Panc1 (cell line): Measurements from ENCODE around the gene TESK2. TPM values are rescaled to one million over a fixed set of nuclear protein-coding genes. Genes with fewer than 3 reads are reported as not detected.
A peak's percentile ranks its signal among the peaks of the same experiment; 100 is the strongest.
"Not testable (repeated sequence)": the region's sequence is repeated elsewhere in the genome, so short reads cannot be mapped to it uniquely, and the experiment has no call there.

ENCODE experiments used
- ATAC-seq: fragments of 200-7000 bp; cut with Tn5 transposase; 2 replicates; pipeline ENCODE4 v1.9.1; 2020; ENCODE audit warnings: mild to moderate bottlenecking, moderate library complexity
- BruUV-seq: library from RNA; stranded (reverse); fragments of 400-500 nt; replicated peaks from 2 replicates; lab custom pipeline; 2021; lab: Mats Ljungman, UMichigan
- CTCF ChIA-PET: fragments of 300-600 bp; sonication (Branson Sonifier 250); formaldehyde crosslinking; loops from one replicate; lab custom pipeline; 2022; ENCODE audit warnings: antibody characterized with exemption; lab: Charles Lee
- POLR2A ChIA-PET: fragments of 300-600 bp; sonication (Branson Sonifier 250); formaldehyde crosslinking; loops from one replicate; lab custom pipeline; 2022; ENCODE audit warnings: antibody characterized with exemption; lab: Charles Lee
- DNase-seq: peaks from one replicate; pipeline ENCODE4 v3.0.0-alpha.2; 2010; ENCODE audit warnings: low read depth, low spot score
- H3K27ac ChIP-seq: 2 replicates; pipeline ENCODE4 v1.5.1; 2011; ENCODE audit warnings: mild to moderate bottlenecking, low read length, inconsistent platforms
- H3K27me3 ChIP-seq: fragments of 200-500 bp; sonication (Bioruptor generic); 2 replicates; pipeline ENCODE4 v1.6.0; 2014; ENCODE audit warnings: low read length, inconsistent platforms; ENCODE audit not compliant: control insufficient read depth, insufficient read depth
- H3K36me3 ChIP-seq: fragments of 200-500 bp; sonication (Bioruptor generic); 2 replicates; pipeline ENCODE4 v1.5.1; 2014; ENCODE audit warnings: inconsistent platforms, mild to moderate bottlenecking, low read length, moderate library complexity; ENCODE audit not compliant: control insufficient read depth, insufficient read depth
- H3K4me1 ChIP-seq: 2 replicates; pipeline ENCODE4 v1.5.1; 2011; ENCODE audit warnings: inconsistent platforms, mild to moderate bottlenecking, low read length, moderate library complexity; ENCODE audit not compliant: control insufficient read depth, insufficient read depth
- H3K4me3 ChIP-seq, 2 experiments: 2 replicates each; pipeline ENCODE4 v1.5.1; 2011 to 2012; ENCODE audit warnings: low read depth in 2 of 2, low read length in 2 of 2, mild to moderate bottlenecking in 2 of 2, inconsistent platforms in 1 of 2, moderate library complexity in 1 of 2
- H3K9me3 ChIP-seq: fragments of 200-500 bp; sonication (Bioruptor generic); 2 replicates; pipeline ENCODE4 v1.5.1; 2014; ENCODE audit warnings: low read depth, mild to moderate bottlenecking, inconsistent platforms, low read length, moderate library complexity; ENCODE audit not compliant: control insufficient read depth, insufficient read depth
- CTCF ChIP-seq: fragments of 450-650 bp; IDR thresholded peaks from 2 replicates; pipeline ENCODE4 v1.5.1; 2017; ENCODE audit warnings: mild to moderate bottlenecking
- POLR2AphosphoS5 ChIP-seq: IDR thresholded peaks from 2 replicates; pipeline ENCODE4 v1.6.1; 2012; ENCODE audit warnings: mild to moderate bottlenecking, low read depth, low read length, moderate library complexity
- REST ChIP-seq, 2 experiments: IDR thresholded peaks; 2 replicates each; pipeline ENCODE4 v1.6.1; 2011 to 2012; ENCODE audit warnings: low read depth in 2 of 2, control low read depth in 1 of 2, low read length in 1 of 2, mild to moderate bottlenecking in 1 of 2, moderate library complexity in 1 of 2; ENCODE audit not compliant: insufficient read depth in 1 of 2
- SIN3A ChIP-seq: IDR thresholded peaks from 2 replicates; pipeline ENCODE4 v1.6.1; 2012; ENCODE audit warnings: low read depth, mild to moderate bottlenecking, low read length, moderate library complexity, borderline replicate concordance; ENCODE audit not compliant: insufficient read depth
- TCF7L2 ChIP-seq: IDR thresholded peaks from 2 replicates; pipeline ENCODE4 v1.6.1; 2011; ENCODE audit warnings: mild to moderate bottlenecking, low read depth, low read length, inconsistent platforms
- in situ Hi-C: cut with HindIII; loops from 2 replicates; pipeline ENCODE4 v1.10.0; 2016; ENCODE audit warnings: low sequenced_read_pairs, low pct_unique_long_range_greater_than_20kb
- intact Hi-C: fragments of 100-400 bp; cut with micrococcal nuclease; formaldehyde crosslinking; loops from one replicate; pipeline ENCODE4 v1.10.0; 2022; ENCODE audit not compliant: unreplicated experiment
- total RNA-seq: library from RNA; stranded (reverse); gene quantifications from one replicate; pipeline ENCODE4 v1.2.1, GENCODE V29; 2021; ENCODE audit not compliant: unreplicated experiment

TESK2 gene
- total RNA-seq, 1 experiment from 2014 or later: 3.3 TPM

- POLR2A ChIA-PET: no interaction called here
- intact Hi-C loops (no loop called here), in situ Hi-C loops (no loop called here)
- Histone ChIP-seq H3K27ac (no peak overlapping the region), H3K36me3 (no peaks in the 10 kb centered on the region), H3K4me1 (no peaks in the 10 kb centered on the region), H3K4me3 (no peak overlapping the region), H3K27me3 (no peaks in the 10 kb centered on the region), H3K9me3 (no peaks in the 10 kb centered on the region)
- CTCF ChIA-PET: interaction anchor here (0.6 kb wide), 2 partner anchors 18 to 66 kb away, joined by 3 read pairs; no protein-coding TSS in a partner anchor
- TF ChIP-seq SIN3A: no peak
- TF ChIP-seq TCF7L2: no peak
- TF ChIP-seq REST (IDR thresholded peaks at IDR 0.05; ENCODE audit: insufficient read depth in 1 of 2, low read depth in 2 of 2, low read length in 1 of 2): no peak
- no peak for TF ChIP-seq CTCF
- TF ChIP-seq POLR2AphosphoS5: no peak
- DNase-seq: no peak
- no peak for ATAC-seq
- no TSS peak for BruUV-seq
Observed at GRCh38 chr1:45477646-45478045, 13.3 kb downstream of the TESK2 start.

GRCh38 chr1:45474194-45474593, 16.8 kb downstream of the TESK2 start:
- ATAC-seq, H3K27ac ChIP-seq, H3K36me3 ChIP-seq, CTCF ChIA-PET, intact Hi-C loops, H3K27me3 ChIP-seq, DNase-seq, in situ Hi-C loops, POLR2A ChIA-PET, BruUV-seq, H3K4me1 ChIP-seq, H3K9me3 ChIP-seq, H3K4me3 ChIP-seq: not testable (repeated sequence)

GRCh38 chr1:45473302-45473701, 17.7 kb downstream of the TESK2 start:
- H3K27me3 ChIP-seq: no peaks in the 10 kb centered on the region; the same call in 1 of the 2 replicates
- ATAC-seq: 0 out of 2 replicates have a peak, but pooled peaks have one; percentile 45
- H3K27ac ChIP-seq: no peak overlapping the region
- H3K4me3 ChIP-seq: no peak overlapping the region
- H3K4me1 ChIP-seq: no peaks in the 10 kb centered on the region
- ChIA-PET CTCF (interaction anchor here (0.7 kb wide), 1 partner anchor 868 kb away, joined by 7 read pairs; no protein-coding TSS in a partner anchor), POLR2A (no interaction called here)
- DNase-seq: no peak
- TF ChIP-seq SIN3A (no peak), REST (IDR thresholded peaks at IDR 0.05; ENCODE audit: insufficient read depth in 1 of 2, low read depth in 2 of 2, low read length in 1 of 2) (no peak), POLR2AphosphoS5 (no peak), TCF7L2 (no peak), CTCF (no peak)
- BruUV-seq: no TSS peak
- no peaks in the 10 kb centered on the region for H3K36me3 ChIP-seq
- H3K9me3 ChIP-seq: no peaks in the 10 kb centered on the region
- intact Hi-C loops (no loop called here), in situ Hi-C loops (no loop called here)
